K562 (cell line): Measurements from ENCODE around the gene VPS13D. TPM values are rescaled to one million over a fixed set of nuclear protein-coding genes. Genes with fewer than 3 reads are reported as not detected.

ENCODE experiments used
- ATAC-seq: fragments of 200-7000 bp; cut with Tn5 transposase; 3 replicates; pipeline ENCODE4 v1.9.1; 2020; ENCODE audit warnings: moderate library complexity
- BruUV-seq: library from RNA; stranded (reverse); fragments of 400-500 nt; replicated peaks from 2 replicates; lab custom pipeline; 2021; lab: Mats Ljungman, UMichigan
- CTCF ChIA-PET: fragments of 300-600 bp; formaldehyde crosslinking; extraction: SDS; loops from one replicate; lab custom pipeline; 2021; ENCODE audit warnings: low intra/inter-chr PET ratio; lab: Yijun Ruan, JAX
- POLR2A ChIA-PET: fragments of 300-600, 350-650 bp; sonication (Branson Sonifier 250); formaldehyde crosslinking; extraction: SDS; loops from one replicate; lab custom pipeline; 2021; ENCODE audit warnings: antibody characterized with exemption, inconsistent platforms; lab: Yijun Ruan, JAX
- DNase-seq, 4 experiments: peaks; one replicate each; pipeline versions ENCODE4 v3.0.0 to v3.0.0-alpha.2; 2011 to 2018; ENCODE audit warnings: low spot score in 3 of 4, mixed read lengths in 3 of 4; ENCODE audit errors: extremely low read depth in 1 of 4
- FAIRE-seq: peaks from 2 replicates; lab custom pipeline; 2011; peaks lifted over from hg19 to GRCh38; lab: Jason Lieb, UNC
- H2AFZ ChIP-seq: 2 replicates; pipeline ENCODE4 v1.6.0; 2011; ENCODE audit warnings: low read depth, low read length, control low read depth, inconsistent platforms
- H3K27ac ChIP-seq: fragments of 200-600 bp; 3 replicates; pipeline ENCODE4 v1.8.0; 2011; ENCODE audit warnings: low read depth, mild to moderate bottlenecking, control low read depth, inconsistent platforms, low read length, moderate library complexity, mixed read lengths; ENCODE audit errors: extremely low read depth
- H3K27me3 ChIP-seq, 2 experiments: fragments of 300-600 bp in 1 of 2; 2 replicates in 1 of 2; 3 replicates in 1 of 2; pipeline versions ENCODE4 v1.6.0 to v1.8.0; 2011; ENCODE audit warnings: inconsistent platforms in 2 of 2, low read length in 2 of 2, mild to moderate bottlenecking in 1 of 2, mixed read lengths in 1 of 2, moderate library complexity in 1 of 2; ENCODE audit not compliant: control insufficient read depth in 2 of 2, insufficient read depth in 2 of 2
- H3K36me3 ChIP-seq: fragments of 300-600 bp; 3 replicates; pipeline ENCODE4 v1.8.0; 2011; ENCODE audit warnings: mild to moderate bottlenecking, low read length, inconsistent platforms; ENCODE audit not compliant: control insufficient read depth, insufficient read depth
- H3K4me1 ChIP-seq, 2 experiments: fragments of 200-600 bp in 1 of 2; replicated peaks in 1 of 2; 2 replicates in 1 of 2; 3 replicates in 1 of 2; pipeline versions ENCODE4 v1.5.1 to v1.8.0; 2011; ENCODE audit warnings: inconsistent platforms in 2 of 2, low read length in 2 of 2, mild to moderate bottlenecking in 1 of 2, mixed read lengths in 1 of 2, moderate library complexity in 1 of 2; ENCODE audit not compliant: control insufficient read depth in 2 of 2, insufficient read depth in 2 of 2
- H3K4me2 ChIP-seq: 2 replicates; pipeline ENCODE4 v1.6.1; 2011; ENCODE audit warnings: low read length, control low read depth, inconsistent platforms, mixed read lengths; ENCODE audit not compliant: insufficient read depth
- H3K4me3 ChIP-seq: fragments of 200-600 bp; sonication (generic), shearing (Covaris generic); 2 replicates; pipeline ENCODE4 v1.5.1; 2016; ENCODE audit warnings: control low read depth, inconsistent platforms
- H3K79me2 ChIP-seq: fragments of 200-600 bp; 3 replicates; pipeline ENCODE4 v1.8.0; 2011; ENCODE audit warnings: low read length, inconsistent platforms; ENCODE audit not compliant: control insufficient read depth, insufficient read depth
- H3K9ac ChIP-seq, 2 experiments: 2 replicates each; pipeline versions ENCODE4 v1.6.0 to v1.6.1; 2011; ENCODE audit warnings: low read depth in 2 of 2, low read length in 2 of 2, control low read depth in 1 of 2, inconsistent platforms in 1 of 2, mild to moderate bottlenecking in 1 of 2, mixed read lengths in 1 of 2; ENCODE audit not compliant: insufficient read depth in 1 of 2
- H3K9me1 ChIP-seq: one replicate; pipeline ENCODE4 v1.6.0; 2011; ENCODE audit warnings: inconsistent platforms, mild to moderate bottlenecking, low read length, moderate library complexity; ENCODE audit not compliant: control insufficient read depth, insufficient read depth
- H3K9me3 ChIP-seq: replicated peaks from 2 replicates; pipeline ENCODE4 v1.5.1; 2011; ENCODE audit warnings: low read depth, low read length, inconsistent platforms; ENCODE audit not compliant: control insufficient read depth, insufficient read depth
- H4K20me1 ChIP-seq: replicated peaks from 2 replicates; pipeline ENCODE4 v1.6.1; 2011; ENCODE audit warnings: low read length, inconsistent platforms, mixed read lengths; ENCODE audit not compliant: control insufficient read depth, insufficient read depth
- CREB3L1 ChIP-seq: fragments of 450-650 bp; IDR thresholded peaks from 2 replicates; pipeline ENCODE4 v1.6.1; 2014; ENCODE audit warnings: low read depth, mild to moderate bottlenecking, moderate library complexity, borderline replicate concordance
- HDGF ChIP-seq: fragments of 450-650 bp; IDR thresholded peaks from 2 replicates; pipeline ENCODE4 v1.6.1; 2016
- HES1 ChIP-seq: fragments of 450-650 bp; IDR thresholded peaks from 2 replicates; pipeline ENCODE4 v1.6.1; 2016; ENCODE audit warnings: low read depth, mild to moderate bottlenecking, moderate library complexity
- ILF3 ChIP-seq: fragments of 450-650 bp; IDR thresholded peaks from 2 replicates; pipeline ENCODE4 v1.6.1; 2018; ENCODE audit warnings: antibody characterized with exemption, mild to moderate bottlenecking, moderate library complexity, borderline replicate concordance
- MECOM ChIP-seq: fragments of 250-450 bp; sonication (Bioruptor Pico); IDR thresholded peaks from 2 replicates; pipeline ENCODE4 v1.8.0; 2022; ENCODE audit warnings: inconsistent platforms
- MTA2 ChIP-seq: fragments of 450-650 bp; IDR thresholded peaks from 2 replicates; pipeline ENCODE4 v1.6.1; 2016; ENCODE audit warnings: low read depth
- PHTF2 ChIP-seq: fragments of 250-450 bp; sonication (Bioruptor Pico); IDR thresholded peaks from 2 replicates; pipeline ENCODE4 v1.5.0; 2021; ENCODE audit warnings: mild to moderate bottlenecking
- RBM14 ChIP-seq: fragments of 200-400 bp; formaldehyde crosslinking; IDR thresholded peaks from 2 replicates; pipeline ENCODE4 v1.6.1; 2018; ENCODE audit warnings: low read depth, mild to moderate bottlenecking, low read length, moderate library complexity, borderline replicate concordance; ENCODE audit not compliant: insufficient read depth
- TCF3 ChIP-seq: sonication (generic); formaldehyde crosslinking; IDR thresholded peaks from 2 replicates; pipeline ENCODE4 v1.4.0; 2020; ENCODE audit warnings: mild to moderate bottlenecking, missing genetic modification reagents
- TFE3 ChIP-seq: fragments of 450-650 bp; formaldehyde crosslinking; IDR thresholded peaks from 2 replicates; pipeline ENCODE4 v1.4.0; 2020; ENCODE audit warnings: mild to moderate bottlenecking, mixed read lengths
- THAP12 ChIP-seq: fragments of 250-450 bp; sonication (Bioruptor Pico); IDR thresholded peaks from 2 replicates; pipeline ENCODE4 v1.9.0; 2021; ENCODE audit warnings: mild to moderate bottlenecking, inconsistent platforms
- TRIM28 ChIP-seq: fragments of 450-650 bp; IDR thresholded peaks from 2 replicates; pipeline ENCODE4 v1.6.1; 2017
- XRCC4 ChIP-seq: IDR thresholded peaks from one replicate; pipeline ENCODE4 v1.6.1; 2011; ENCODE audit not compliant: insufficient read depth, insufficient read length; ENCODE audit errors: extremely low read depth
- ZNF707 ChIP-seq: fragments of 250-450 bp; sonication (Bioruptor Pico); conservative IDR thresholded peaks from 2 replicates; pipeline ENCODE4 v1.8.0; 2022; ENCODE audit warnings: inconsistent platforms, mild to moderate bottlenecking, moderate library complexity
- WGBS: fragments of 100-300 bp; shearing (Covaris generic); methylation state at CpG from one replicate; pipeline ENCODE4 v1.1.6; 2016; ENCODE audit warnings: low coverage, mixed read lengths; ENCODE audit not compliant: insufficient coverage; ENCODE audit errors: missing lambda C conversion rate; 5-methylcytosine and 5-hydroxymethylcytosine counted together
- in situ Hi-C: fragments of 300-500 bp; cut with MboI; formaldehyde crosslinking; loops from 4 replicates; pipeline ENCODE4 v1.15.0; 2018; ENCODE audit warnings: inconsistent platforms, mixed read lengths
- intact Hi-C: fragments of 100-400 bp; cut with micrococcal nuclease; formaldehyde crosslinking; loops from 2 replicates; pipeline ENCODE4 v1.14.2; 2022
- polyA plus RNA-seq, 8 experiments: library from polyadenylated mRNA; depleted of rRNA in 4 of 8; stranded (reverse) in 5 of 8; unstranded in 3 of 8; fragments of >200 nt; fragmentation: Nextera tagmentation in 2 of 8; fragmentation: Illumina TruSeq in 1 of 8; extraction: Ambion mirVana in 2 of 8; extraction: Trizol in 1 of 8; gene quantifications; 2 replicates each; pipeline versions ENCODE4 v1.2.1 to v1.2.3, GENCODE V29; 2011 to 2014; ENCODE audit warnings: inconsistent platforms in 1 of 8, missing spikeins in 1 of 8
- total RNA-seq, 7 experiments: library from RNA; depleted of rRNA in 6 of 7; stranded (reverse); fragments of >200 nt in 6 of 7; fragmentation: Illumina TruSeq in 2 of 7; extraction: Trizol in 2 of 7; gene quantifications; 2 replicates each; pipeline versions ENCODE4 v1.2.1 to v1.2.3, GENCODE V29; 2011 to 2021; ENCODE audit warnings: low replicate concordance in 1 of 7

The VPS13D gene
- total and polyA plus RNA-seq, 9 of the 15 experiments (the other 6 are each of a cell fraction or from before 2014, with no cell fraction given): 6.1 to 51.5 (median 38.5) TPM

GRCh38 chr1:12504601-12505000 is 274.8 kb downstream of the VPS13D start:
- no TSS peak for BruUV-seq
- H3K36me3 ChIP-seq: peaks cover 50% of the 10 kb centered on the region
- H3K27me3 ChIP-seq: no peaks in the 10 kb centered on the region
- H3K9ac ChIP-seq: peak overlapping the region in 1 of 2 experiments; percentile 39; a peak in 1 of 4 replicates
- no peak overlapping the region for H3K4me2 ChIP-seq
- DNase-seq: no peak
- H3K9me3 ChIP-seq: no peaks in the 10 kb centered on the region
- no peaks in the 10 kb centered on the region for H4K20me1 ChIP-seq
- ATAC-seq: no peak
- no peak overlapping the region for H3K27ac ChIP-seq
- 91% methylated on average over 11 of the region's 11 CpGs for WGBS
- in situ Hi-C loops (no loop called here), intact Hi-C loops (no loop called here)
- POLR2A ChIA-PET: interaction anchor here (0.6 to 6.7 kb wide), 3 partner anchors 10 to 31 kb away, joined by 5 to 38 read pairs (median 5); no protein-coding TSS in a partner anchor
- H3K4me1 ChIP-seq: peaks cover 12 to 17% of the 10 kb centered on the region in 2 experiments
- H3K4me3 ChIP-seq: no peak overlapping the region
- no peaks in the 10 kb centered on the region for H3K9me1 ChIP-seq
- H2AFZ ChIP-seq: no peak overlapping the region
- H3K79me2 ChIP-seq: no peaks in the 10 kb centered on the region; the same call in 2 of the 3 replicates
- TF ChIP-seq ZNF707 (CRISPR knock-in tag) (no peak), MECOM (no peak), THAP12 (CRISPR knock-in tag) (no peak), CREB3L1 (no peak), TFE3 (CRISPR knock-in tag) (no peak), XRCC4 (no peak), TCF3 (CRISPR knock-in tag) (no peak), PHTF2 (CRISPR knock-in tag) (no peak), HES1 (no peak), TRIM28 (no peak), RBM14 (no peak), ILF3 (no peak), MTA2 (no peak), HDGF (no peak)
- FAIRE-seq: no peak
- CTCF ChIA-PET: no interaction called here
